MM.1S (cell line): ENCODE measurements around the gene RAB3D.

Experiments used
- DNase-seq: peaks from one replicate; pipeline ENCODE4 v3.0.0-alpha.2; 2015
- H2AFZ ChIP-seq: fragments of 300-600 bp; sonication (generic); 2 replicates; pipeline ENCODE4 v1.6.0; 2016; ENCODE audit warnings: antibody characterized with exemption, low read length
- H3F3A ChIP-seq: fragments of 300-600 bp; sonication (generic); 2 replicates; pipeline ENCODE4 v1.6.1; 2016; ENCODE audit warnings: mild to moderate bottlenecking, antibody characterized with exemption, low read length, moderate library complexity, mixed read lengths; ENCODE audit not compliant: insufficient read depth
- H3K27ac ChIP-seq: fragments of 300-600 bp; sonication (generic); 2 replicates; pipeline ENCODE4 v1.5.1; 2016; ENCODE audit warnings: mild to moderate bottlenecking, low read length
- H3K27me3 ChIP-seq: fragments of 300-600 bp; sonication (generic); replicated peaks from 2 replicates; pipeline ENCODE4 v1.6.0; 2016; ENCODE audit warnings: low read length; ENCODE audit not compliant: insufficient read depth
- H3K36me3 ChIP-seq: fragments of 300-600 bp; sonication (generic); replicated peaks from 2 replicates; pipeline ENCODE4 v1.6.1; 2016; ENCODE audit warnings: mild to moderate bottlenecking, low read length, mixed read lengths; ENCODE audit not compliant: insufficient read depth
- H3K4me1 ChIP-seq: fragments of 300-600 bp; sonication (generic); 2 replicates; pipeline ENCODE4 v1.6.1; 2016; ENCODE audit warnings: low read length, mixed read lengths
- H3K4me2 ChIP-seq: fragments of 300-600 bp; sonication (generic); 2 replicates; pipeline ENCODE4 v1.6.0; 2016; ENCODE audit warnings: low read depth, low read length
- H3K4me3 ChIP-seq: fragments of 300-600 bp; sonication (generic); 2 replicates; pipeline ENCODE4 v1.5.1; 2016; ENCODE audit warnings: low read length, mixed read lengths
- H3K79me2 ChIP-seq: fragments of 300-600 bp; sonication (generic); 2 replicates; pipeline ENCODE4 v1.6.1; 2016; ENCODE audit warnings: mixed run types, low read length, mixed read lengths
- H3K9ac ChIP-seq: fragments of 300-600 bp; sonication (generic); 2 replicates; pipeline ENCODE4 v1.6.1; 2016; ENCODE audit warnings: low read length, mixed read lengths
- H3K9me2 ChIP-seq: fragments of 300-600 bp; sonication (generic); replicated peaks from 2 replicates; pipeline ENCODE4 v1.6.1; 2016; ENCODE audit warnings: mild to moderate bottlenecking, low read length, mixed read lengths; ENCODE audit not compliant: insufficient read depth
- H3K9me3 ChIP-seq: fragments of 300-600 bp; sonication (generic); replicated peaks from 2 replicates; pipeline ENCODE4 v1.6.1; 2016; ENCODE audit warnings: mild to moderate bottlenecking, low read length, mixed read lengths; ENCODE audit not compliant: insufficient read depth
- H4K20me1 ChIP-seq: fragments of 300-600 bp; sonication (generic); 2 replicates; pipeline ENCODE4 v1.6.1; 2016; ENCODE audit warnings: mild to moderate bottlenecking, low read length, moderate library complexity, mixed read lengths; ENCODE audit not compliant: insufficient read depth
- EZH2 ChIP-seq: fragments of 300-600 bp; sonication (generic); optimal IDR thresholded peaks from 2 replicates; pipeline ENCODE3; 2017; ENCODE audit warnings: low read depth, mild to moderate bottlenecking, antibody characterized with exemption, low read length, mixed read lengths
- EZH2phosphoT487 ChIP-seq: fragments of 300-600 bp; sonication (generic); IDR thresholded peaks from 2 replicates; pipeline ENCODE4 v1.6.1; 2018; ENCODE audit warnings: antibody characterized with exemption, low read length
- TF ChIP-seq, protein P1 (sequence below): fragments of 300-600 bp; sonication (generic); IDR thresholded peaks from 2 replicates; pipeline ENCODE4 v1.5.1; 2016; ENCODE audit warnings: antibody characterized with exemption, low read length, mixed read lengths

Gene RAB3D

GRCh38 chr19:11370744-11371143, 31.3 kb upstream of the RAB3D start:
- DNase-seq: no peak
- Histone ChIP-seq H3K4me2 (no peak overlapping the region), H3K36me3 (no peaks in the 10 kb centered on the region), H3F3A (no peaks in the 10 kb centered on the region), H3K27ac (no peak overlapping the region), H3K4me1 (peaks cover 9% of the 10 kb centered on the region), H3K79me2 (peaks cover 8% of the 10 kb centered on the region), H3K27me3 (no peaks in the 10 kb centered on the region), H3K9ac (no peak overlapping the region), H4K20me1 (no peaks in the 10 kb centered on the region), H2AFZ (no peak overlapping the region), H3K9me2 (no peaks in the 10 kb centered on the region), H3K4me3 (no peak overlapping the region), H3K9me3 (no peaks in the 10 kb centered on the region)
- TF ChIP-seq EZH2 (no peak), EZH2phosphoT487 (no peak)
- TF ChIP-seq, protein P1, sequence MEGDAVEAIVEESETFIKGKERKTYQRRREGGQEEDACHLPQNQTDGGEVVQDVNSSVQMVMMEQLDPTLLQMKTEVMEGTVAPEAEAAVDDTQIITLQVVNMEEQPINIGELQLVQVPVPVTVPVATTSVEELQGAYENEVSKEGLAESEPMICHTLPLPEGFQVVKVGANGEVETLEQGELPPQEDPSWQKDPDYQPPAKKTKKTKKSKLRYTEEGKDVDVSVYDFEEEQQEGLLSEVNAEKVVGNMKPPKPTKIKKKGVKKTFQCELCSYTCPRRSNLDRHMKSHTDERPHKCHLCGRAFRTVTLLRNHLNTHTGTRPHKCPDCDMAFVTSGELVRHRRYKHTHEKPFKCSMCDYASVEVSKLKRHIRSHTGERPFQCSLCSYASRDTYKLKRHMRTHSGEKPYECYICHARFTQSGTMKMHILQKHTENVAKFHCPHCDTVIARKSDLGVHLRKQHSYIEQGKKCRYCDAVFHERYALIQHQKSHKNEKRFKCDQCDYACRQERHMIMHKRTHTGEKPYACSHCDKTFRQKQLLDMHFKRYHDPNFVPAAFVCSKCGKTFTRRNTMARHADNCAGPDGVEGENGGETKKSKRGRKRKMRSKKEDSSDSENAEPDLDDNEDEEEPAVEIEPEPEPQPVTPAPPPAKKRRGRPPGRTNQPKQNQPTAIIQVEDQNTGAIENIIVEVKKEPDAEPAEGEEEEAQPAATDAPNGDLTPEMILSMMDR: no peak

GRCh38 chr19:11367528-11367927, 28.1 kb upstream of the RAB3D start:
- H3K9me2 ChIP-seq: no peaks in the 10 kb centered on the region
- H3K27ac ChIP-seq: no peak overlapping the region
- no peaks in the 10 kb centered on the region for H4K20me1 ChIP-seq
- DNase-seq: no peak
- no peak overlapping the region for H3K4me3 ChIP-seq
- TF ChIP-seq EZH2: no peak
- no peak for TF ChIP-seq EZH2phosphoT487
- TF ChIP-seq, protein P1: no peak
- no peaks in the 10 kb centered on the region for H3K27me3 ChIP-seq
- H3K9me3 ChIP-seq: no peaks in the 10 kb centered on the region
- H3K4me1 ChIP-seq: no peaks in the 10 kb centered on the region
- H3F3A ChIP-seq: no peaks in the 10 kb centered on the region
- no peak overlapping the region for H3K9ac ChIP-seq
- no peak overlapping the region for H3K4me2 ChIP-seq
- H2AFZ ChIP-seq: no peak overlapping the region
- no peaks in the 10 kb centered on the region for H3K79me2 ChIP-seq
- H3K36me3 ChIP-seq: no peaks in the 10 kb centered on the region

- no peaks in the 10 kb centered on the region for H3K36me3 ChIP-seq
- no peak overlapping the region for H3K9ac ChIP-seq
- no peaks in the 10 kb centered on the region for H3K27me3 ChIP-seq
- H3K4me2 ChIP-seq: no peak overlapping the region
- no peaks in the 10 kb centered on the region for H3K4me1 ChIP-seq
- H3K27ac ChIP-seq: no peak overlapping the region
- H3K4me3 ChIP-seq: no peak overlapping the region
- no peaks in the 10 kb centered on the region for H3F3A ChIP-seq
- H3K9me3 ChIP-seq: no peaks in the 10 kb centered on the region
- no peaks in the 10 kb centered on the region for H4K20me1 ChIP-seq
- DNase-seq: no peak
- TF ChIP-seq, protein P1: no peak
- TF ChIP-seq EZH2phosphoT487 (no peak), EZH2 (no peak)
- H2AFZ ChIP-seq: no peak overlapping the region
- H3K9me2 ChIP-seq: no peaks in the 10 kb centered on the region
- H3K79me2 ChIP-seq: no peaks in the 10 kb centered on the region
Measured at GRCh38 chr19:11365557-11366117, 26.2 kb upstream of the RAB3D start.
